Neural cell (in vitro differentiated cells): ENCODE measurements around the gene ATXN10.

Experiments
- CTCF ChIP-seq: fragments of 450-650 bp; IDR thresholded peaks from 2 replicates; pipeline ENCODE4 v1.5.1; 2014; ENCODE audit warnings: antibody characterized with exemption, mild to moderate bottlenecking, moderate library complexity; ENCODE audit not compliant: poor library complexity, severe bottlenecking
- EP300 ChIP-seq: fragments of 450-650 bp; conservative IDR thresholded peaks from 2 replicates; pipeline ENCODE4 v1.6.1; 2014; ENCODE audit warnings: antibody characterized with exemption, mild to moderate bottlenecking, moderate library complexity; ENCODE audit not compliant: poor library complexity, severe bottlenecking
- EZH2 ChIP-seq: fragments of 200-600, 300-800 bp; shearing (Covaris generic), sonication (generic); IDR thresholded peaks from 2 replicates; pipeline ENCODE4 v1.6.1; 2014; ENCODE audit warnings: antibody characterized with exemption, low read length, borderline replicate concordance, mild to moderate bottlenecking; ENCODE audit not compliant: insufficient read depth, poor library complexity, severe bottlenecking
- SMC3 ChIP-seq: fragments of 450-650 bp; conservative IDR thresholded peaks from 2 replicates; pipeline ENCODE4 v1.6.1; 2014; ENCODE audit warnings: antibody characterized with exemption, mild to moderate bottlenecking, moderate library complexity; ENCODE audit not compliant: poor library complexity

- TF ChIP-seq CTCF, result no peak
- no peak for TF ChIP-seq EP300
- TF ChIP-seq SMC3, result no peak
- TF ChIP-seq EZH2, result no peak
These were observed 37.6 kb downstream of the ATXN10 start for GRCh38 chr22:45709060-45709739.
